RPMI8226 (cell line): ENCODE measurements around the gene SOX13.

Source experiments
- DNase-seq: peaks from one replicate; pipeline ENCODE4 v3.0.0-alpha.2; 2015

The SOX13 gene

GRCh38 chr1:204132718-204133117, 59.8 kb downstream of the SOX13 start:
- DNase-seq: no peak

- DNase-seq: no peak
These were observed 61.2 kb downstream of the SOX13 start for GRCh38 chr1:204134103-204134502.

- no peak for DNase-seq
These were observed 63.9 kb downstream of the SOX13 start for GRCh38 chr1:204136814-204137213.

- no peak for DNase-seq
These were observed 66.2 kb downstream of the SOX13 start for GRCh38 chr1:204139088-204139487.

- DNase-seq: no peak
These were observed 67.0 kb downstream of the SOX13 start for GRCh38 chr1:204139952-204140351.

GRCh38 chr1:204141131-204141530, 68.2 kb downstream of the SOX13 start:
- DNase-seq: no peak

GRCh38 chr1:204142032-204142974, 69.4 kb downstream of the SOX13 start:
- no peak for DNase-seq

GRCh38 chr1:204143276-204144041, 70.5 kb downstream of the SOX13 start:
- DNase-seq: no peak

GRCh38 chr1:204145033-204145504, 72.2 kb downstream of the SOX13 start:
- DNase-seq: no peak

GRCh38 chr1:204146309-204146708, 73.4 kb downstream of the SOX13 start:
- DNase-seq: no peak

- no peak for DNase-seq
These were observed 74.0 kb downstream of the SOX13 start for GRCh38 chr1:204146965-204147364.

GRCh38 chr1:204147406-204148383, 74.8 kb downstream of the SOX13 start:
- no peak for DNase-seq

GRCh38 chr1:204149107-204149506, 76.2 kb downstream of the SOX13 start:
- no peak for DNase-seq

- DNase-seq: no peak
These were observed 77.0 kb downstream of the SOX13 start for GRCh38 chr1:204149635-204150565.

- DNase-seq: no peak
These were observed 78.0 kb downstream of the SOX13 start for GRCh38 chr1:204150702-204151551.

GRCh38 chr1:204151552-204152309, 78.8 kb downstream of the SOX13 start, which contains the start of gene ETNK2:
Gene ETNK2, minus strand, starts transcription at chr1:204152044. Its CDS starts 192 bp downstream, at chr1:204151852.
- DNase-seq: peak; percentile 19

GRCh38 chr1:204152310-204153044, 79.6 kb downstream of the SOX13 start:
- DNase-seq: no peak

- DNase-seq: no peak
These were observed 80.8 kb downstream of the SOX13 start for GRCh38 chr1:204153667-204154066.
